Right lobe of liver (tissue), 6 donors: ENCODE data around the gene USO1. TPM values are rescaled to one million over a fixed set of nuclear protein-coding genes. Genes with fewer than 3 reads are reported as not detected.

ENCODE experiments used
- ATAC-seq, 4 donors: fragments of 200-7000 bp; cut with Tn5 transposase; one replicate each; pipeline ENCODE4 v1.9.1; 2020; ENCODE audit warnings: mild to moderate bottlenecking in 4 of 4, moderate library complexity in 4 of 4
- DNase-seq, 3 donors: peaks; one replicate each; pipeline ENCODE4 v3.0.0-alpha.2; 2020
- H3K27ac ChIP-seq, 3 donors: fragments of 200-600 bp; one replicate each; pipeline ENCODE4 v1.8.0; 2022
- H3K27me3 ChIP-seq, 2 donors: fragments of 200-600 bp; one replicate each; pipeline ENCODE4 v1.8.0; 2022
- H3K36me3 ChIP-seq, 4 donors: fragments of 200-600 bp; sonication (generic) in 1 of 4; one replicate each; pipeline versions ENCODE4 v1.5.1 to v1.8.0; 2017 to 2022; ENCODE audit warnings: control low read depth in 1 of 4
- H3K4me1 ChIP-seq, 4 donors: fragments of 200-600 bp; sonication (generic) in 1 of 4; one replicate each; pipeline versions ENCODE4 v1.5.1 to v1.8.0; 2017 to 2022; ENCODE audit warnings: control low read depth in 1 of 4
- H3K4me3 ChIP-seq, 3 donors: fragments of 200-600 bp; one replicate each; pipeline ENCODE4 v1.8.0; 2022
- H3K9me3 ChIP-seq, 4 donors: fragments of 200-600 bp; sonication (generic) in 1 of 4; one replicate each; pipeline versions ENCODE4 v1.5.1 to v1.8.0; 2017 to 2022; ENCODE audit warnings: control low read depth in 1 of 4
- POLR2A ChIP-seq: fragments of 450-650 bp; IDR thresholded peaks from one replicate; pipeline ENCODE4 v1.6.1; 2017; ENCODE audit warnings: antibody characterized with exemption, mild to moderate bottlenecking
- WGBS: methylation state at CpG from one replicate; pipeline ENCODE4 v1.1.6; 2018; ENCODE audit warnings: low coverage, low lambda C conversion rate; ENCODE audit not compliant: insufficient coverage; ENCODE audit errors: missing lambda C conversion rate; 5-methylcytosine and 5-hydroxymethylcytosine counted together
- intact Hi-C, 2 donors: fragments of 100-400 bp; cut with DNase I; formaldehyde crosslinking; loops; one replicate each; pipeline versions ENCODE4 v1.11.2 to v1.14.1; 2022
- total RNA-seq, 6 experiments: library from RNA; depleted of rRNA in 2 of 6; stranded (reverse); fragments of >200 nt in 2 of 6; fragmentation: NEBNext Ultra II Directional in 3 of 6; extraction: Animal tissue kit (Norgen Biotek cat#: 25700) in 3 of 6; gene quantifications; one replicate each; pipeline versions ENCODE4 v1.1.0 to v1.2.4, GENCODE V29; 2016 to 2023
- TF ChIP-seq, protein P1 (sequence below), 4 donors: fragments of 200-600 bp in 3 of 4; fragments of 450-650 bp in 1 of 4; IDR thresholded peaks; one replicate each; pipeline versions ENCODE4 v1.5.1 to v1.8.0; 2016 to 2022; ENCODE audit warnings: antibody characterized with exemption in 4 of 4, mild to moderate bottlenecking in 2 of 4
- donor health status: DM: no; HTN: yes; CAD: no.
- donor health status: DM: no; HTN: no; CAD: no.
- donor health status: DM: no; HTN: no; CAD: no.
- donor health status: DM: no; HTN: yes; CAD: no.
- donor health status: DM: no; HTN: yes; CAD: no.

The USO1 gene
- total RNA-seq, 6 experiments from 2014 or later: 43.7 to 64.0 (median 49.4) TPM

- no peaks in the 10 kb centered on the region for H3K27me3 ChIP-seq
- ATAC-seq (no peak), DNase-seq (no peak)
- intact Hi-C loops: no loop called here
- no peaks in the 10 kb centered on the region for H3K36me3 ChIP-seq
- H3K4me3 ChIP-seq: no peak overlapping the region
- peaks cover 0 to 9% (median 5%) of the 10 kb centered on the region in 4 donors for H3K4me1 ChIP-seq
- no peak for TF ChIP-seq POLR2A
- TF ChIP-seq, protein P1, sequence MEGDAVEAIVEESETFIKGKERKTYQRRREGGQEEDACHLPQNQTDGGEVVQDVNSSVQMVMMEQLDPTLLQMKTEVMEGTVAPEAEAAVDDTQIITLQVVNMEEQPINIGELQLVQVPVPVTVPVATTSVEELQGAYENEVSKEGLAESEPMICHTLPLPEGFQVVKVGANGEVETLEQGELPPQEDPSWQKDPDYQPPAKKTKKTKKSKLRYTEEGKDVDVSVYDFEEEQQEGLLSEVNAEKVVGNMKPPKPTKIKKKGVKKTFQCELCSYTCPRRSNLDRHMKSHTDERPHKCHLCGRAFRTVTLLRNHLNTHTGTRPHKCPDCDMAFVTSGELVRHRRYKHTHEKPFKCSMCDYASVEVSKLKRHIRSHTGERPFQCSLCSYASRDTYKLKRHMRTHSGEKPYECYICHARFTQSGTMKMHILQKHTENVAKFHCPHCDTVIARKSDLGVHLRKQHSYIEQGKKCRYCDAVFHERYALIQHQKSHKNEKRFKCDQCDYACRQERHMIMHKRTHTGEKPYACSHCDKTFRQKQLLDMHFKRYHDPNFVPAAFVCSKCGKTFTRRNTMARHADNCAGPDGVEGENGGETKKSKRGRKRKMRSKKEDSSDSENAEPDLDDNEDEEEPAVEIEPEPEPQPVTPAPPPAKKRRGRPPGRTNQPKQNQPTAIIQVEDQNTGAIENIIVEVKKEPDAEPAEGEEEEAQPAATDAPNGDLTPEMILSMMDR (IDR thresholded peaks at IDR 0.05): no peak
- no peaks in the 10 kb centered on the region for H3K9me3 ChIP-seq
- H3K27ac ChIP-seq: no peak overlapping the region
Measured at GRCh38 chr4:75733369-75733768, 9.0 kb downstream of the USO1 start.

- no peaks in the 10 kb centered on the region for H3K9me3 ChIP-seq
- no peaks in the 10 kb centered on the region for H3K36me3 ChIP-seq
- ATAC-seq (no peak), DNase-seq (no peak)
- peaks cover 0 to 9% (median 0%) of the 10 kb centered on the region in 4 donors for H3K4me1 ChIP-seq
- no peaks in the 10 kb centered on the region for H3K27me3 ChIP-seq
- TF ChIP-seq POLR2A: no peak
- TF ChIP-seq, protein P1 (IDR thresholded peaks at IDR 0.05): no peak
- no peak overlapping the region for H3K27ac ChIP-seq
- intact Hi-C loops: no loop called here
- WGBS: 100% methylated on average over 2 of the region's 2 CpGs
- H3K4me3 ChIP-seq: no peak overlapping the region
Measured at GRCh38 chr4:75735525-75735924, 11.1 kb downstream of the USO1 start.

DNA sequence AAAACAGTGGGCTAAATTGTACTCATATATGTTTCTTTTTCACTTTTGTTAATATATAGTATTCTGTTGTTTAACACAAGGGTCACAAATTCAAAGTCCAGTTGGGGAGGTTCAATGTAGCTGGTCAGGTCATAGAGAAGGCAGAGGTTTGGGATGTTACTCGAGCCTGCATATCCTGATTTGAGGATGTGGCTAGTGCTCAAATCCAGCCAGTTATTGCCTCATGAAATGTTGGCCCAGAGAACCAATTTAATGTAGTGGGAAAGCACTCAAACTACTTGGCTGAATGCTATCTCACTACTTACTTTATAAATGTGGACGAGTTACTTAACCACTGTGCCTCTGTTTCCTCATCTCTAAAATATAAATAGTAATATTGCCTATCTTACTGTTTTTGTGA, 12.5 kb downstream of the USO1 start:
- WGBS: 24% methylated on average over 2 of the region's 2 CpGs

GRCh38 chr4:75737398-75737797, 13.0 kb downstream of the USO1 start:
- intact Hi-C loops: no loop called here
- peaks cover 0 to 14% (median 0%) of the 10 kb centered on the region in 4 donors for H3K4me1 ChIP-seq
- DNase-seq: no peak
- no peak overlapping the region for H3K4me3 ChIP-seq
- 67% methylated on average over 1 of the region's 2 CpGs for WGBS
- ATAC-seq: no peak
- no peaks in the 10 kb centered on the region for H3K27me3 ChIP-seq
- TF ChIP-seq, protein P1 (IDR thresholded peaks at IDR 0.05): no peak
- TF ChIP-seq POLR2A: no peak
- no peaks in the 10 kb centered on the region for H3K9me3 ChIP-seq
- H3K36me3 ChIP-seq: no peaks in the 10 kb centered on the region
- H3K27ac ChIP-seq: peak overlapping the region in 1 of 3 donors; percentile 29

More for the DNA sequence above, 12.5 kb downstream of the USO1 start:
- intact Hi-C loops: no loop called here
- DNase-seq: no peak
- TF ChIP-seq POLR2A: no peak
- TF ChIP-seq, protein P1 (IDR thresholded peaks at IDR 0.05): no peak
- no peak overlapping the region for H3K4me3 ChIP-seq
- ATAC-seq: peak; percentile 46 to 81 (median 68)
- no peaks in the 10 kb centered on the region for H3K36me3 ChIP-seq
- H3K27me3 ChIP-seq: no peaks in the 10 kb centered on the region
- H3K9me3 ChIP-seq: no peaks in the 10 kb centered on the region
- peaks cover 0 to 9% (median 0%) of the 10 kb centered on the region in 4 donors for H3K4me1 ChIP-seq
- H3K27ac ChIP-seq: peak overlapping the region in 1 of 3 donors; percentile 29

- Histone ChIP-seq H3K36me3 (no peaks in the 10 kb centered on the region), H3K9me3 (no peaks in the 10 kb centered on the region), H3K4me3 (no peak overlapping the region), H3K27me3 (no peaks in the 10 kb centered on the region), H3K4me1 (peaks cover 0 to 18% (median 0%) of the 10 kb centered on the region in 4 donors), H3K27ac (no peak overlapping the region)
- intact Hi-C loops: no loop called here
- TF ChIP-seq POLR2A: no peak
- TF ChIP-seq, protein P1 (IDR thresholded peaks at IDR 0.05): no peak
- ATAC-seq: no peak
- 100% methylated on average over 2 of the region's 2 CpGs for WGBS
- no peak for DNase-seq
Measured at GRCh38 chr4:75741027-75741426, 16.6 kb downstream of the USO1 start.
